ENCODE results near the gene INAFM2.

The INAFM2 gene

GRCh38 chr15:40327457-40327856, 4.0 kb downstream of the INAFM2 start:
- DNase-seq (ENCODE audit: low read depth in 2 of 3, low spot score in 1 of 3): no peak

GRCh38 chr15:40328176-40328575, 4.7 kb downstream of the INAFM2 start:
- no peak for DNase-seq (ENCODE audit: low read depth in 2 of 3, low spot score in 1 of 3)

DNA sequence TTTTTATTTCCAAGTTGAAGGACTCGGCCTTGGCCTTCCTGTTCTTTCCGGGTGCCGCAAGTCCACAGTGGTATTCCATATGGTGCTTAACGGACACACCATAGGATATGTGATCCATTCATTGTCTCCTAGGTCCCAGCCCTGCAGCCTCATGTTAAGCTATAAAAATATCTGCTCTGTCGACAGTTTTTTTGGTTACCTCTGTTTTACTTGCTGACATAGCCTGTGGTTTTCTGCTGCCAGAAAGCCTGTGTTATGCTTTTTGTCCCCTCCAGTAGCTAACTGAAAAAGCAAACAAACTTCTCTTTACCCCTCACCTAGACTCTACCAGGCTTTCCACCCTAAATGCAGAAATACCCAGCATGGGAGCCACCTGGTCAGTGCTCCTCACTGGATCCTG, 5.3 kb downstream of the INAFM2 start:
- no peak for DNase-seq (ENCODE audit: low read depth in 2 of 3, low spot score in 1 of 3)

- DNase-seq (ENCODE audit: low read depth in 2 of 3, low spot score in 1 of 3): no peak
Observed at GRCh38 chr15:40329804-40330203, 6.3 kb downstream of the INAFM2 start.

- no peak for DNase-seq (ENCODE audit: low read depth in 2 of 3, low spot score in 1 of 3)
Observed at GRCh38 chr15:40330368-40330836, 6.9 kb downstream of the INAFM2 start.

DNA sequence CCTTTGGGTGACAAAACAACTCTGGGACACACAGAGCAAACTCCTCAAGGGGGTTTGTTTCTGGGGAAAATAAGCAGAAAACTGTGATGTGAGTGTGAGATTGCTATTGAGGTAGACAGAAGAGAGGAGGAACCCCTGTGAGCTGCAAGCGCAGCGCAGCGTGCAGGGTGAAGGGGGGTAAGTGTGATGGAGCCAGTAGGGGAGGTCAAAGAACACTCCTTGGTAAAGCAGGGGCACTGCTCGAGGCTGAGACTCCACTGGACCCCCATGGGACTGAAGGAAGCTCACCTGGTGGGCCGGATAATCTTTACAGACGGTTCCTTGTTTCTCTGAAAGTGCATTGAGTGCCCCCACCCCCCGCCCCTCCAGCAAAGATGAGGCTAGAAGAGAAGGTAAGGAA, 7.5 kb downstream of the INAFM2 start:
- DNase-seq (ENCODE audit: low read depth in 2 of 3, low spot score in 1 of 3): no peak

- no peak for DNase-seq (ENCODE audit: low read depth in 2 of 3, low spot score in 1 of 3)
Observed at GRCh38 chr15:40331637-40332036, 8.1 kb downstream of the INAFM2 start.

- DNase-seq (ENCODE audit: low read depth in 2 of 3, low spot score in 1 of 3): no peak
Observed at GRCh38 chr15:40332113-40332781, 8.8 kb downstream of the INAFM2 start.

- no peak for DNase-seq (ENCODE audit: low read depth in 2 of 3, low spot score in 1 of 3)
Observed at GRCh38 chr15:40333922-40334492, 10.5 kb downstream of the INAFM2 start.

DNA sequence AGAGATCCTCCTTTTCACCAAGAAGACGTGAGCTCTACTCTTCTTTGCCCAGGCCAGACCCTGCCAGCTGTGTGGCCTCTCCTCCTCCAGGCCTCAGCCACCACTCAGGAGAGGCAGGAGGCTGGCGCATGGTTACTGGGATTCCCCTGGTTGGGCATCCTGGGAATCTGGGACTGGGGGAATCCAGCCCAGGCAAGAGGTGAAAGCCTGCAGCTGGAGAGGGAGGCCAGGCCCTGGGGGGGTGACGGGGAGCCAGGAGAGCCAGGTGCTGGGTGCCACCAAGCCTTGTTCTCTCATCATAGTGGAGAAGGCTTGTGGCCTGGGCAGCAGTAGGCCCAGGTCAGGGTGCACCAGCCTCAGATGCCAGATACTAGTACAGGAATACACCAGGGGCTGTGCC, 11.0 kb downstream of the INAFM2 start:
- no peak for DNase-seq (ENCODE audit: low read depth in 2 of 3, low spot score in 1 of 3)

- DNase-seq (ENCODE audit: low read depth in 2 of 3, low spot score in 1 of 3): no peak
Observed at GRCh38 chr15:40334941-40335795, 11.7 kb downstream of the INAFM2 start.

DNA sequence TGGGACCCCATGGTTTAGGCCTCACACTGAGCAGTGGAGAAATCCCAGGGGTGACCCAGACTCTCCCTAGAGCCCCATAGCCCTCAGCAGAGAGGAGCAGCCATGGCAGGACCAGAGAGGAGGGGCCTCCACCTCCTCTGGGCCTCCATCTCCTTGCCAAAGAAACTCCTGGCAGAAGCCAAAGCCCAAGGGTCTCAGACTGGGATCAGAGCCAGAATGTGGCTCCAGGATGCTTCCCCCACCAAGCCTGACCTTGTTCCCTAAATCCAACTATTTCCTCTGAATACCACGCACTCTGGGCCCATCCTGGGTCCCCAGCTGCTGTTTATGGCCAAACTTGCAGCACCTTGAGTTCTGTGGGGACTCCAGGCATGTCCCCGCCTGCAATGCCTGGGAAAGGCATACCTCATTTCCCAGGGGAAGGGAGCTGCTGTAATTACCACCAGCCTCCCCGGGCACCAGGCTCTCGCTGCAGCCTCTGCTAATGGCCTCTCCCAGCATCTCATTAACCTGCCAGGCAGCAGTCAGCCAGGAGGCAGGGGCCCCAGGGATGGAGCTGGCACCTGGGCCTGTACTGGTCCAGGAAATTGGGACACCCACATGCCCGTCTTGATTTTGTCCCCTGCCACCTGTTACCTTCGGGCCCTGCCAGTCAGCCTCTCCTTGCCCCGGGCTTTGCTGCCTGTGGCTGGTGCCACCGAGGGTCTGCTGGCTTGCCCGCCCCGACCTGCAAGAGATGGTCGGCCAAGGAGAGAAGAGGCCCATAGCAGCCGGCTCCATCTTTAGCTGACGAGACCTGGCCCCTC, 12.6 kb downstream of the INAFM2 start:
- no peak for DNase-seq (ENCODE audit: low read depth in 2 of 3, low spot score in 1 of 3)

DNA sequence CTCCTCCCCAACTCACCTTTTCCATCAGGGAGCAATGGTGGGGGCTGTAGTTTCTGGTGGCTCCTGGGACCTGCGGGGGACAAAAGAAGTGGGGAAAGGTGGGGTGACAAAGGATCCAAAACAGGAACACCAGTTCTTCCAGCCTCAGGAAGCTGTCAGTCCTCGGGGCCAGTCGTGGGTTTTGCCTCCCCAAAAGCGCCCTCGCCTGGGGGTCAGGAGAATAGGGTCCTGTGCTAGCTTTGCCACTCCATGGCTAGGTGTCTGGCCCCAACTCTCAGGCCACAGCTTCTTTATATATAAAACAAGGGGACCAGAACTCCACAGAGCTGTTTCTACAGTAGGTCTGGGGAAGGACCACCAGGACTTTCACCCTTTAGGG, 13.2 kb downstream of the INAFM2 start:
- DNase-seq (ENCODE audit: low read depth in 2 of 3, low spot score in 1 of 3): no peak

GRCh38 chr15:40337597-40337996, 14.1 kb downstream of the INAFM2 start:
- no peak for DNase-seq (ENCODE audit: low read depth in 2 of 3, low spot score in 1 of 3)

DNA sequence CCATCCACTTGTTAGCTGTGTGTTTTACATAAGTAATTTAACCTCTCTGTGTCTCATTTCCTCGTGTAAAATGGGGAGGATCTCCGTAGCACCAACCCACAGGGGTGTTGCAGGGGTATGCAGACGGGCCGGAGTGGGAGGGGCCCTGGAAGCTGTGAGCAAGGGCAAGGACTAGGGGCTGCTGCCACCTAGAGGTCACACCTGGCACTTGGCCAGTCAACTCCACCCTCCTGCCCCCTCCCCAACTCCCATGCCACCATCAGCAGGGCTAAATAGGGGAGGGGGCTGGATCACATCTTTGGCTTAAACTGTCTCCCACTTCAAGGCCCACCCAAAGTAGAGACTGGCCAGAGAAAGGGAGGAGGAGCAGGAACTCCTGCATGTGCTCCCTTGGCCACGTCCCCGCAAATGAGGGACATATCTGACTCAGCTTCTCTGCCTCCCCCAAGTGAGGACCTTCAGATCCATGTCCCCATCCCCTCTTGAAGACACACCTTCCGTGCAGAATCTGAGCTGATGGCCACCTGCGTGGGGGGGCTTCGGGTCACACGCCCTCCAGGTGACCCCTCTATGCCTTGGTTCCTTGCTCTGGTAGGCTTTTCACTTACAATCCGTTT, 14.7 kb downstream of the INAFM2 start:
- peak; percentile 63 to 76 (median 69) for DNase-seq (ENCODE audit: low read depth in 2 of 3, low spot score in 1 of 3)

DNA sequence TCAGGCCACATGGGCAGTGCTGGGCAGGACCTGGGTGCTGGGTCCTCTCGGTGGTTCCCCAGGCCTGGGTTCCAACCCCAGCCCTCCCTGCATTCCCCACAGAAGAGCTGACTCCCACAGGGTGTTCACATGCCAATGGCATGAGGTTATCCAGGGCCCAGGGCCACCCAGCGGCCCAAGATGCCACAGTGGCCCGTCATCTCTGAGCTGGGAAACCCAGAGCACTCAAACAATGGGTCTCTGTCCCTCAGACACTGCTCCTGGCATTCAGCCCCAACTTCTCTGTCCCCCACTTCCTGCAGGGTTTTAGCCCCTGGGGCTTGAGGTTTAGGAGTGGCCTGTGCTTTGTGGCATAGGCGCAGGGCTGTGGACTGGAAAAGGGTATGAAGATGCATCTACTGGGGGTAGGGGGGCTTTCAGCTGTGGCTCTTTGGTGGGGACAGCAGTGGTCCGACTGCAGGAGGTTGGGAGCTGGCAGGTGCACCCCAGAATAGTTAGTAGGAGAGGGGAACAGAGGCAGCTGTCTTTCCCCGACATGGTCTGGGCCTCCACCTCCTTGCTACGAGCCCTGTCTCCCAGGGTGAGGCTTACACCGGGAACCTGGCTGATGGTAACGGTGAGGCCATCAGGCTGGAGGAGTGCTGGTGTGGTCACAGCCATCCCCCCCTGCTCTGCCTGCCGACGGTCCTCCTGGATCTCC, 15.6 kb downstream of the INAFM2 start:
- DNase-seq (ENCODE audit: low read depth in 2 of 3, low spot score in 1 of 3): no peak

DNA sequence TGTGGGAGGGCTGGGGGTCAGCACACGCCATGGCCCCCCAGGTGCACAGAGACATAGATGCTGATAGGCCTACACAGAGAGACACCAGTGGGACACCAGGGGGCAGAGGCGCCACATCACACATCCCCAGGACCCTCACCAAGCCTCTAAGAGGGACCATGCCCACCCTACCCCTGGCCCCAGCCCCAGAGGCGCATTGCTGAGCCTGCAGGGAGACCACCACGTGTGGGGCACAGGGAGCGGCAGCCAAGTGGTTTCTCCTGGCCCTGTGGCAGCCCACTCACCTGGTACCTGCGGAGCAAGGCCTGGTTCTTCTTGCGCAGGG, 16.1 kb downstream of the INAFM2 start:
- DNase-seq (ENCODE audit: low read depth in 2 of 3, low spot score in 1 of 3): no peak

GRCh38 chr15:40340038-40340739, 16.7 kb downstream of the INAFM2 start:
- DNase-seq (ENCODE audit: low read depth in 2 of 3, low spot score in 1 of 3): no peak

DNA sequence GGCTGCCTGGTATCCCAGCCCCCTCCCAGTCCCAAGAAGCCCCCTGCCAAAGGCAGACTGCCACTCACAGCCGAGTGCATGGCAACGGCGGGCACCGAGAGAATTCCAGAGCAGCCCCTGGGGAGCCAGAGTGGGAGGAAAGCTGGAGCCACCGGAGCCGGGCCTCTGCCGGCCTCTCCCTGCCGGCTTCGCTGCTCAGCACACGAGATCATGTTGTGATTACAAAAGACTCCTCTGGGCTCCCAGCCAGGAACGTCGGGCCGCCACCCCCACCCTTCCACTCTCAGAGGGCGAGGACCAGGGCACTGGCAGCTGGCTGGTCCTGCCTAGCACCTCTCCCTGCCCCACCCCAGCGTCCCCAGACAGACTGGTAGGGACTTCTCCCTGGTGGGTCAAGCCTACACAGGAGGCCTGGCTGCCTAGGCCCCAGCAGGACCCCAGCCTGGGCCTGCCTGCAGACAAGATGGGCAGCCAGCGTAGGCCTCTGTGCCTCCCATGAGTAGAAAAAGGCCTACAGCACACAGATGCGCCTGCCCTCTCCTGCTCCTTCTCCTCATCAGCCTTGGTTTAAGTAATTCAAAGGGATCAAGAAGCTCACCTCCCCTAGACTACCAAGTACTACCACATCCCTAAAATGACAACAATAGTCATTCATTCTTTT, 17.4 kb downstream of the INAFM2 start, which contains the start of gene CCDC9B:
TSS of gene CCDC9B (minus strand) at position 200 of the 661 bp plus-strand sequence. CDS start at position 80, 120 bp downstream.
- no peak for DNase-seq (ENCODE audit: low read depth in 2 of 3, low spot score in 1 of 3)

Measured in stimulated activated CD4-positive, alpha-beta T cell treated with anti-CD3 and anti-CD28 coated beads, Interleukin-12 subunit alpha, Interleukin-12 subunit beta, amount 100 ng/mL, for 48 hours (primary cell).